Amygdala (tissue), 56 donors: ENCODE data around the gene CLEC2D.
"Not testable (repeated sequence)": the region's sequence is repeated elsewhere in the genome, so short reads cannot be mapped to it uniquely, and the experiment has no call there.

ENCODE experiments used
- DNase-seq, 56 donors: peaks; one replicate each; lab custom pipeline; 2025; lab: John Stamatoyannopoulos, UW

Gene CLEC2D

DNA sequence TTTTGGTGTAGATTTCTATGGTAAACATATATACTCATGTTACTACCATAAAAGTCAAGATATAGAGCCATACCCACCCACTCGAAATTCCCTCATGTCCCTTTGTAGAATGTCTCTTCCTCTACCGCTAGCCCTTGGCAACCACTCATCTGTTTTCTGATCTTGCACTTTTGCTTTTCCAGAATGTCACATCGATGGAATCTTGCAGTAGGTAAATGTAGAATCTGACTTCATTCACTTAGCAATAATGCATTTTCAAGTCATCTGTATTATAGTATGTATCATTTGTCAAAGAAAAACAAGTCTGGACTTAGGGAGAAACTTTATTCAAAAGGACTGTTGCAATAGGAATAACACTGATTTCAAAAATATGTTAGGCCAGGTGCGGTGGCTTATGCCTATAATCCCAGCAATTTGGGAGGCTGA is 19.3 kb upstream of the CLEC2D start:
- no peak for DNase-seq

DNA sequence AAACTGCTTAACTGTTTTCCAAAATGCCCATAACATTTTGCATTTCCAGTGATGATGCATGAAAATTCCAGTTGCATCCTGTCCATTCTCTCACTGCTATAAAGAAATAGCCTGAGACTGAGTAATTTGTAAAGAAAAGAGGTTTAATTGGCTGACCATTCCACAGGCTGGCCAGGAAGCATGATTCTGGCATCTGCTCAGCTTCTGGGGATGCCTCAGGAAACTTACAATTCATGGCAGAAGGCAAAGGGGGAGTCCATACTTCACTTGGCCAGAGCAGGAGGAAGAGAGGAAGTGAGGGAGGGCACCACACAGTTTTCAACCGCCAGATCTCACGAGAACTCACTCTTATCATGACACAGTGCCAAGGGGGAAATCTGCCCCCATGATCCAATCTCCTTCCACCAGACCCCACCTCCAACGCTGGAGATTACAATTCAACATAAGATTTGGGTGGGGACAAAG is 18.2 kb upstream of the CLEC2D start:
- DNase-seq, result no peak

DNA sequence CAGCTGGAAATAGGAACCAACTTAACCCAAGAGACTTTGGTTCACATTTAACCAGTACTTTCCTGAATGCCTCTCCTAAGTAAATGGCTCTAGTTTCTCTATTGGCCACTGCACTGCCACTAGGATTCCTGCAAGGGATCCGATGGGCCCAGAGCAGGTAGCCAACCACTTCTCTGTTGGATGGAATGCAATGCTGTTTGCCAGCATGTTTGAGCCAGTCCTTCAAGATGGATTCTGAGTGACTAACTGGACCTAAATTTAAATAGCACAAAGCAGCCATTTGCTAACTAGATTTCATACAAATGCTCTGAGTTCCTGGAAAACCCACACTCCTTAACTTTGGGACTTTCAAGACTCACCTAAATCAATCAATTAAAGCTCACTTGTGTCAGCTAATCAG is 9.5 kb upstream of the CLEC2D start:
- no peak for DNase-seq

DNA sequence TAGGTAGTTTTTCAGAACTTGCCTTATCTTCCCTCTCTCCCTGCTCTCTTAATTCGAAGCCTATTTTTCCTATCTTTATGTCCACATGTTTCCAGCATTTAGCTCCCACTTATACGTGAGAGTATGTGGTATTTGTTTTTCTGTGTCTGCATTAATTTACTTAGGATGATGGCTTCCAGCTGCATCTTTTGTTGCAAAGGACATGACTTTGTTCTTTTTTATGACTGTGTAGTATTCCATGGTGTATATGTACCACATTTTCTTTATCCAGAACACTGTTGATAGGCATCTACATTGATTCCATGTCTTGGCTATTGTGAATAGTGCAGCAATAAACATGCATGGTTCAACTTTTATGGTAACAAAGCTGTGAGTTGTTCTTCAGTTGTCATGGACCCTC is 7.8 kb upstream of the CLEC2D start:
- DNase-seq, result no peak

DNA sequence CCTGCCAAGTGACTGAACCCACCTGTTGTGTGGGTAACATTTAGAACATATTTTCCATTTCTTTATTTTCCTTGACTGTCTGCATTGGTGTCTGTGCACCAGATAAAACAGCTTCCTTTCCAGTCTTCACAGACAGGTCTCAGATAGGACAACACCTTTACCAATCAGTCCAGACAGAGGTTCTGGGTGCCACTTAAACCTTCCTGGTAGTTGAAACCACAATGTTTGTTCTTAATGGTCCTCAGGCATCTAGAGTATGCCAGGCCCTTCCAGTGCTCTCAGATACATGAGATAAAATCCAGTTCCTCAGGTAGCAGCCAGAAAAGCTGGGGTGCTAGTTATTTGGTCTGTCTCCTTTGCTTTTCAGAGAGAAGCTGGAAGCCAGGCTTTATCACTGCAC is 7.0 kb upstream of the CLEC2D start:
- no peak for DNase-seq

DNA sequence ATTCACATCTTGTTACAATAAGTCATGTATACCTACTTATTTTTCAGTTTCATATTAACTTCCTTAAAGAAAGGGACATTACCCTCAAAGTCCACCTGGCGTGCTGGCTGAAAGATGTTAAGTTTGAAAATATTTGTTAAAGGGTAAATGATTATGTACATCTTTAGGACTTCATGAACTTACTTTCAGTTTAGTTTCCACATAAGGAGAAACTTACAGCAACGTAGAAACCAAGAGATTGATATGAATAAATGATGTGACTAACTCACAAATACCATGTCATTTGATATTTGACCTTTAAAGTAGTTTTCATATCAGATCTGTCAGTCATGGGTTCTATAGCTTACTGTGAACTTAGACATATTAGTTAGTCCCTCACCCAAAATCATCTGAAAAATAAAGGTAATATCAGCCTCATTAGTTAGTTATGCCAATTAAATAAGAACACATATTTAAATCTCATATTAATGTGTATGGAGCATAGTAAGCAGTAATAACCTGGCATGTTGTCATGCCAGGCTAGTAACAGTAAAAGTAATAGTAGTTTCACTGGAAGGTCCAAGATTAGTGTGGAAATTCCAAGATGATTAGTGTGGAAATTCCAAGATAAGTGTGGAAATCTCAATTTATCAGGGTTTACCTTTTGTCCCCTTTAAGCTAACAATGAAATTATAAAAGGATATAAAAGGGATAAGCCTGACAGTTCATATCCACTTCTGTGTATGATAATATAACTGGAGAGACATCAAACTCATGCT is 1.9 kb upstream of the CLEC2D start:
- DNase-seq, result no peak

DNA sequence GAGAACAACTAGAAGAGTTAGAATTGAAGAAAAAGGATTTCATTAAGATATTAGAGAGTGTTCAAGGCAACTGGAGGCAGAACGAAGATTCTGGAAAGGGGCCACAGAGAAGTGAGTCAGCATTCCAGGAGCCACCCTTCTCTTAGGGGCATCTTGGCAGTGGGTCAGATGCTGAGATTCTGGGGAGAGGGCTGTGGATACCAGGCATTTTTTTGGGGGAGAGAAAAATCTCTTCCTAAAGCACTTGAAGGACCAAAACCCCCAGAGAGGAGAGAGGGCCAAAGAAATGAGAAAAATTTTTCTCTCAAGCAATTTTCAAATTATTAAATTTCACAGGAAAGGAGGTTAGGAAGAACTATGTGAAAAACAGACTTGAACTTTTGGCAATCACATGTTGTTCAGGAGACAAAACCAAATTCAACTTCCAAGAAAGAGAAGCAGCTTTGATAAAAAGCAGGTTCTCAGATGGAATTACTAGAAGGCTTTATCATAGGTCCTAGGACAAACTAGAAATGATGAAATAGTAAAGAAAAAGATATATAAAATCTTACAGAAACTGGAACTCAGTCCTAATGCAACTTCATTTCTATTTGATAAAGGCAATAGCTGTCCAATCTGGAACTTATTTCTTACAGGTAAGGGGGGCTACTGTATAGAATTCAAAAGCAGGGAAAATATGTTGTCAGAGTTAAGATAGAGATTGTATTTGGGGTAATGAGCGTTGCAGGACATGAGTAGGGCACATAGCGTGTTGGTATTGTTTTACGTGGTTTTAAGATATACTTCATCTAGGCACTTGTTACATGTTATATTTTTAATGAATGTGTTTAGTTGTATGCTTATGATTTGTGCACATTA is 1.1 kb upstream of the CLEC2D start:
- no peak for DNase-seq

DNA sequence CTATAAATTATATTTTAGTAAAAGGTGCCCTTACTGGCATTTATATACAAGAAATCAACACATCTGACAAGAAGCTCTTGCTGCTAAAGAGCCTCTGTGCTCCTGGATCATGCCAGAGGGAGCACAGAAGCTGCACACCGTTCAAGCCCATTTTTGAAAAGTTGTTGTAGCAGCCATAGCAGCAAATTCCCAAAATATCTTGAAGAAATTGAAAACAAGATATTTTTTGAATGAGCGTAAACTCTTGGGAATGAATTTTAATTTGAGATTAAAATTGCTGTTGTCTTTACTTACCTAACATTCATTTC is 540 bp upstream of the CLEC2D start:
- no peak for DNase-seq

DNA sequence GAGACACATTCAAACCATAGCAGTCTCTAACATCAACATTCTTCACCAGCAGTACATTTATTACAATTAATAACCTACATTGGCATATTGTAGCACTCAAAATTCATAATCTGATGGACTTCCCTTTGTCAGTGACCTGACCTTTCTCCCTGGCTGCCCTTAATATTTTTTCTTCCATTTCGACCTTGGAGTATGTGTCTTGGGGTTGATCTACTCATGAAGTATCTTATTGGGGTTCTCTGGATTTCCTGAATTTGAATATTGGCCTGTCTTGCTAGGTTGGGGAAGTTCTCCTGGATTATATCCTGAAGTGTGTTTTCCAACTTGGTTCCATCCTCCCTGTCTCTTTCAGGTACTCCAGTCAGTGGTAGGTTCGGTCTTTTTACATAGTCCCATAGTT is 2.8 kb downstream of the CLEC2D start:
- DNase-seq, result not testable (repeated sequence)

DNA sequence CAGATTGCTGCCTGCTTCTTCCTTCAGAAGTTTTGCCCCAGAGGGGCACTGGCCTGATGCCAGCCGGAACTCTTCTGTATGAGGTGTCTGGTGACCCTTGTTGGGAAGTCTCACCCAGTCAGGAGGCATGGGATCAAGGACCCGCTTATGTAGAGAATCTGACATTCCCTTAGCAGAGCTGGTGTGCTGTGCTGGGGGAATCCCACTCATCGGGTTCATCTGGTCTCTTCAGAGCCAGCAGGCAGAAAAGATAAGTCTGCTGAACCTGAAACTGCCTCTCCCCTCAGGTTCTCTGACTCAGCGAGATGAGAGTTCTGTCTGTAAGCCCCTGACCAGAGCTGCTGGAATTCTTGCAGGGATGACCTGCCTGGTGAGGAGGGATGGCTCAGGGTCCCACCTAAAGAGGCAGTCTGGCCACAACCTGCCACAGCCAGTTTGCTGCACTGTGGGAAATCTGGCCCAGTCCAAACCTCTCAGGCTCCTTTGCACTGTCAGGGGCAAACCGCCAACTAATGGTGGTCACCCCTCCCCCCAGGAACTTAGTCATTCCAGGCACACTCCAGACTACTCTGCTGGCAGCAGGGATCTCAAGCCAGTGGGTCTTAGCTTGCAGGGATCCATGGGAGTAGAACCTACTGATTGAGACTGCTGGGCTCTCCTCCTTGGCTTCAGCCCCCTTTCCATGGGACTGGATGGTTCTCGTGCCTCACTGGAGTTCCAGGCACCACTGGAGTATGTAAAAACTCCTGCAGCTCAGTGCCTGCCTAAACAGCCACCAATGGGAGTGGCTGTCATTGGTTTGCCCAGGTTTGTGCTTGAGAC is 4.1 kb downstream of the CLEC2D start:
- peak in 3 of 56 donors; percentile 2 to 24 (median 7) for DNase-seq

DNA sequence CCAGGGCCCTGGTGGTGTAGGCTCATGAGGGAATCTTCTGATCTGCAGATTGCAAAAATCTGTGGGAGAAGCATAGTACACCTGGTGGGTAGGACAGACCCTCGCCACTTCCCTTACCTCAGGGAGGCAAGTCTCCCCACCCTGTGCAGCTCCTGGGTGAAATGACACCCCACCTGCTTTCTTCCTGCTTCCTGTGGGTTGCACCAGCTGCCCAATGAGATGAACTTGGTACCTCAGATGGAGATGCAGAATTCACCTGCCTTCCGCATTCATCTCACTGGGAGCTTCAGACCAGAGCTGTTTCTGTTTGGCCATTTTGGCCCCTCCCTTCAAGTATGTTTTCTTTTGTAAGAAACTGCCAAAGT is 4.7 kb downstream of the CLEC2D start:
- no peak for DNase-seq

DNA sequence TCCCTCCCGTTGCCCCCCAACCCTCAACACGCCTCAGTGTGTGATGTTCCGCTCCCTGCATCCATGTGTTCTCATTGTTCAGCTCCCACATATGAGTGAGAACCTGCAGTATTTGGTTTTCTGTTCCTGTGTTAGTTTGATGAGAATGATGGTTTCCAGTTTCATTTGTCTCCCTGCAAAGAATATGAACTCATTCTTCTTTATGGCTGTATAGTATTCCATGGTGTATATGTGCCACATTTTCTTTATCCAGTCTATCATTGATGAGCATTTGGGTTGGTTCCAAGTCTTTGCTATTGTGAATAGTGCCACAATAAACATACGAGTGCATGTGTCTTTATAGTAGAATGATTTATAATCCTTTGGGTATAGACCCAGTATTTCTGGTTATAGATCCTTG is 13.0 kb downstream of the CLEC2D start:
- not testable (repeated sequence) for DNase-seq

DNA sequence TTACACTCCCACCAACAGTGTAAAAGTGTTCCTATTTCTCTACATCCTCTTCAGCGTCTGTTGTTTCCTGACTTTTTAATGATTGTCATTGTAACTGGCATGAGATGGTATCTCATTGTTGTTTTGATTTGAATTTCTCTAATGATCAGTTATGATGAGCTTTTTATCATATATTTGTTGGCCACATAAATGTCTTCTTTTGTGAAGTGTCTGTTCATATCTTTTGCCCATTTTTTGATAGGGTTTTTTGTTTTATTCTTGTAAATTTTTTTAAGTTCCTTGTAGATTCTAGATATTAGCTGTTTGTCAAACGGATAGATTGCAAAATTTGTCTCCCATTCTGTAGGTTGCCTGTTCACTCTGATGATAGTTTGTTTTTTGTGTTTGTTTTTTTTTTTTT is 13.4 kb downstream of the CLEC2D start:
- not testable (repeated sequence) for DNase-seq

DNA sequence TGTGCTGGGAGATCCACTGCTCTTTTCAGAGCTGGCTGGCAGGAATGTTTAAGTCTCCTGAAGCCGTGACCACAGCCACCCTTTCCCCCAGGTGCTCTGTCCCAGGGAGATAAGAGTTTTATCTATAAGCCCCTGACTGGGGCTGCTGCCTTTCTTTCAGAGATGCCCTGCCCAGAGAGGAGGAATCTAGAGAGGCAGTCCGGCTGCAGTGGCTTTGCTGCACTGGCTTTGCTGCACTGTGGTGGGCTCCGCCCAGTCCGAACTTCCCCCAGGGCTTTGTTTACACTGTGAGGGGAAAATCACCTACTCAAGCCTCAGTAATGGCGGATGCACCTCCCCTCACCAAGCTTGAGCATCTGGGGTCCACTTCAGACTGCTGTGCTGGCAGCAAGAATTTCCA is 15.9 kb downstream of the CLEC2D start:
- DNase-seq, result not testable (repeated sequence)

DNA sequence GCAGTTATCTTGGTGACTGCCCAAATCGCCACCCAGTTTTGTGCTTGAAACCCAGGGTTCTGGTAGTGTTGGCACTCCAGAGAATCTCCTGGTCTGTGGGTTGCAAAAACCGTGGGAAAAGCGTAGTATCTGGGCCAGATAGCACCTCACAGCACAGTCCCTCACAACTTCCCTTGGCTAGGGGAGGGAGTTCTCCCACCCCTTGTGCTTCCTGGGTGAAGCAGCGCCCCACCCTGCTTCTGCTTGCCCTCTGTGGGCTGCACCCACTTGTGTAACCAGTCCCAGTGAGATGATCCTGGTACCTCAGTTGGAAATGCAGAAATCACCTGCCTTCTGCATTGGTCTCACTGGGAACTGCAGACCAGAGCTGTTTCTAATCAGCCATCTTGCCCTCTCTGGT is 16.4 kb downstream of the CLEC2D start:
- no peak for DNase-seq

DNA sequence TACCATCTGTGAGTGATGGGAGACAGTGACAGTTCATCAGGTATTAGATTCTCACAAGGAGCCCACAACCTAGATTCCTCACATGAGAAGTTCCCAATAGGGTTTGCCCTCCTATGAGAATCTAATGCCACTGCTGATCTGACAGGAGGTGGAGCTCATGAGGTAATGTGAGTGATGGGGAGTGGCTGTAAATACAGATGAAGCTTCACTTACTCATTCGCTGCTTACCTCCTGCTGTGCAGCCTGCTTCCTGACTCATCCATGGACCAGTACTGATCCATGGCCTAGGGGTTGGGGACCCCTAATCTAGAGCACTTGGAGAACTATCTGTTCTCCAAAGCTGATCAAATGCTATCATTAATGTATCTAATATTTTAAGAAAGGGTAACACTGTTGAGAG is 17.7 kb downstream of the CLEC2D start:
- no peak for DNase-seq

DNA sequence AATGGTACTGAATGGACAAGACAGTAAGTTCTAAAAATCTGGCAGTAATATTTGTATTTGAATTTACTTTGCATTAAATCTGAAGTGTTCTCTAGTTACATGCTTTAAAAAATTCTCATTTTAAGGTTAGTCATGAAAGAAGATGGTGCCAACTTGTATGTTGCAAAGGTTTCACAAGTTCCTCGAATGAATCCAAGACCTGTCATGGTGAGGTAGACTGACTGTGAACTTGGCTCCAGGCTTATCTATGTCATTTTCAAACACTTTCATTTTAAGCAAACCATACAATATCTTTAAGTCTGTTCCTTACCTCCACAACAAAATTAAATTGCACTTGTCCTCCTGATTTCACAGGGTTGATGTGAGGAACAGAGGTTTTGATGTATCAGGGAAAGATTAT is 23.4 kb downstream of the CLEC2D start:
- no peak for DNase-seq

DNA sequence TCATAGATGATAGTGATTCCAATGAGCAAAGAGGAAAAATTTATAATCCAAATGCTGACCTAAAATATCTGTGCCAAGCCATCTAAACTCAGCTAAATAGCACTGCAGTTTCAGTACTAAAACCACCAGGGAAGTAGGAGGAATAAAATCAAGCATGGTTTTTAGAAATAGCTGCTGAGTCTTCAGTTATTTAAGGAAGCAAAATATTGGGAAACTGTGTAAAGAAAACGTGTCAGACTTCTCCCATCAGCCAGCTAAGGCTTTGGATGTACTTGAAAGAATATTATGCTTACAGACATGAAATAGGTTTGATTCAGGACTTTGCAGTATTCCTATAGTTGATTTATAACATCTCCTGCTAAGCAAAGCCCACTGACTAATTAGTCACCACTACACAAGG is 24.7 kb downstream of the CLEC2D start:
- no peak for DNase-seq

DNA sequence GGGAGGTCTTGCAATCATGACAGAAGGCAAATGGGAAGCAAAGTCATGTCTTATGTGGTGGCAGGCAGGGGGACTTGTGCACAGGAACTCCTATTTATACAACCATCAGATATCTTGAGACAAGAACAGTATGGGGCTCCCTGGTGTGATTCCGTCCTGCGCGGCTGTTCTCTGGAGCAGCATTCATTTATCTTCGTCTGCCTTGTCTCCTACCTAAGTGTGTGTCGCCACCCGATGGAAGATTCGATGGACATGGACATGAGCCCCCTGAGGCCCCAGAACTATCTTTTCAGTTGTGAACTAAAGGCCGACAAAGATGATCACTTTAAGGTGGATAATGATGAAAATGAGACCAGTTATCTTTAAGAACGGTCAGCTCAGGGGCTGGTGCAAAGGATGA is 25.6 kb downstream of the CLEC2D start:
- not testable (repeated sequence) for DNase-seq

DNA sequence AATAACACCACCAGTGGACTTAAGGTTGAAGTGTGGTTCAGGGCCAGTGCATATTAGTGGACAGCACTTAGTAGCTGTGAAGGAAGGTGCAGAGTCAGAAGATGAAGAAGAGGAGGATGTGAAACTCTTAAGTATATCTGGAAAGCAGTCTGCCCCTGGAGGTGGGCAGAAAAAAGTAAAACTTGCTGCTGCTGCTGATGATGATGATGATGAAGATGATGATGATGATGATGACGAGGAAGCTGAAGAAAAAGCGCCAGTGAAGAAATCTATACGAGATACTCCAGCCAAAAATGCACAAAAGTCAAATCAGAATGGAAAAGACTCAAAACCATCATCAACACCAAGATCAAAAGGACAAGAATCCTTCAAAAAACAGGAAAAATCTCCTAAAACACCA is 26.1 kb downstream of the CLEC2D start:
- DNase-seq, result not testable (repeated sequence)

DNA sequence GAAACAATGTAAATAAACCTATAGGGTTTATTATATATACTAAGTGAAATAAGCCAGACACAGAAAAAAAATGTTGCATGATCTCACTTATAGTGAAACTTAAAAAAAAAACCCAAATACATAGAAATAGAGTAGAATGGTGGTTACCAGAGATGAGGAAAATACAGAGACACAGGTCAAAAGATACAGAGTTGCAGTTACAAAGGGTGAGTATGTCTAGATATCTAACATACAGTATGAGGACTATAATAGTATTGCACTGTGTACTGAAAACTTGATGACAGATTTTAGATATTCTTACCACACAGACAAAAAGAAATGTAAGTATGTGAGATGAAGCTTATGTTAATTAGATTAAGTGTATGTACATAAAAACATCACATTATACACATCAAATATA is 28.1 kb downstream of the CLEC2D start:
- no peak for DNase-seq
